GM12892 (cell line): Measurements from ENCODE around the gene ALPL.

ENCODE experiments used
- DNase-seq: peaks from one replicate; pipeline ENCODE4 v3.0.0; 2011; ENCODE audit not compliant: insufficient read length
- FAIRE-seq: peaks from 2 replicates; lab custom pipeline; 2011; peaks lifted over from hg19 to GRCh38; lab: Jason Lieb, UNC
- POLR2A ChIP-seq: IDR thresholded peaks from 2 replicates; pipeline ENCODE4 v1.6.1; 2011; ENCODE audit warnings: low read depth, low read length, control low read depth
- POLR2AphosphoS5 ChIP-seq: IDR thresholded peaks from 2 replicates; pipeline ENCODE4 v1.6.1; 2011; ENCODE audit warnings: low read depth, low read length, control low read depth
- TAF1 ChIP-seq: IDR thresholded peaks from 2 replicates; pipeline ENCODE4 v1.6.1; 2011; ENCODE audit warnings: low read depth, mild to moderate bottlenecking, control low read depth, low read length, borderline replicate concordance

Gene ALPL

GRCh38 chr1:21534674-21535378, 25.6 kb downstream of the ALPL start:
- DNase-seq, result no peak
- TF ChIP-seq POLR2A, result no peak
- peak; percentile 76 for FAIRE-seq

GRCh38 chr1:21536218-21536617, 27.0 kb downstream of the ALPL start:
- TF ChIP-seq TAF1 (no peak), POLR2A (no peak), POLR2AphosphoS5 (no peak)
- FAIRE-seq, result no peak

GRCh38 chr1:21537511-21537931, 28.3 kb downstream of the ALPL start:
- TF ChIP-seq POLR2AphosphoS5 (no peak), POLR2A (no peak), TAF1 (no peak)
- DNase-seq (no peak), FAIRE-seq (no peak)

More at GRCh38 chr1:21536218-21536617, 27.0 kb downstream of the ALPL start:
- no peak for DNase-seq

GRCh38 chr1:21537932-21538630, 28.9 kb downstream of the ALPL start:
- no peak for FAIRE-seq
- DNase-seq, result no peak
- no peak for TF ChIP-seq TAF1
- TF ChIP-seq POLR2A, result no peak
- TF ChIP-seq POLR2AphosphoS5, result no peak

- DNase-seq (no peak), FAIRE-seq (no peak)
- TF ChIP-seq TAF1 (no peak), POLR2A (no peak), POLR2AphosphoS5 (no peak)
Observed at GRCh38 chr1:21539933-21540332, 30.7 kb downstream of the ALPL start.

- DNase-seq (no peak), FAIRE-seq (no peak)
- TF ChIP-seq TAF1, result no peak
- TF ChIP-seq POLR2AphosphoS5, result no peak
- no peak for TF ChIP-seq POLR2A
Observed at GRCh38 chr1:21541329-21541728, 32.1 kb downstream of the ALPL start.

- no peak for FAIRE-seq
- TF ChIP-seq TAF1, result no peak
- TF ChIP-seq POLR2A, result no peak
- TF ChIP-seq POLR2AphosphoS5, result no peak
- DNase-seq, result no peak
Observed at GRCh38 chr1:21541835-21542234, 32.6 kb downstream of the ALPL start.

GRCh38 chr1:21543598-21543997, 34.4 kb downstream of the ALPL start:
- TF ChIP-seq POLR2A (no peak), POLR2AphosphoS5 (no peak), TAF1 (no peak)
- FAIRE-seq, result no peak
- DNase-seq, result no peak

GRCh38 chr1:21544095-21544494, 34.9 kb downstream of the ALPL start:
- FAIRE-seq (no peak), DNase-seq (no peak)
- TF ChIP-seq POLR2AphosphoS5 (no peak), TAF1 (no peak), POLR2A (no peak)

GRCh38 chr1:21546122-21546825, 37.1 kb downstream of the ALPL start:
- FAIRE-seq (no peak), DNase-seq (no peak)
- no peak for TF ChIP-seq TAF1
- no peak for TF ChIP-seq POLR2AphosphoS5
- TF ChIP-seq POLR2A, result no peak

- no peak for FAIRE-seq
- TF ChIP-seq POLR2A (no peak), POLR2AphosphoS5 (no peak), TAF1 (no peak)
- no peak for DNase-seq
Observed at GRCh38 chr1:21547876-21548275, 38.7 kb downstream of the ALPL start.

GRCh38 chr1:21550097-21550496, 40.9 kb downstream of the ALPL start:
- FAIRE-seq (no peak), DNase-seq (no peak)
- TF ChIP-seq POLR2AphosphoS5 (no peak), TAF1 (no peak), POLR2A (no peak)
